Measurements from ENCODE around the gene CCDC51.

- TF ChIP-seq CTCF (optimal IDR thresholded peaks at IDR 0.05 in 1 of 3, IDR thresholded peaks at IDR 0.05 in 1 of 3, conservative IDR thresholded peaks at IDR 0.05 in 1 of 3; ENCODE audit: extremely low read depth in 1 of 3, insufficient read depth in 2 of 3, low read length in 3 of 3) (no peak), EZH2 (IDR thresholded peaks at IDR 0.05; ENCODE audit: low read length) (no peak)
Measured at GRCh38 chr3:48394391-48394790, 45.5 kb downstream of the CCDC51 start.

All from keratinocyte (primary cell).